ENCODE data around the gene ACSF3.

Gene ACSF3

GRCh38 chr16:89093602-89094251, at the start of gene ACSF3:
Gene ACSF3, plus strand, starts transcription at chr16:89093852. Its CDS starts 6,830 bp downstream, at chr16:89100682.
- peak; percentile 62 for DNase-seq

GRCh38 chr16:89044418-89045180, 49.1 kb upstream of the ACSF3 start:
- DNase-seq = no peak

- DNase-seq = no peak
Measured at GRCh38 chr16:89045181-89045815, 48.4 kb upstream of the ACSF3 start.

GRCh38 chr16:89045881-89046280, 47.8 kb upstream of the ACSF3 start:
- no peak for DNase-seq

GRCh38 chr16:89046491-89046890, 47.2 kb upstream of the ACSF3 start:
- no peak for DNase-seq

GRCh38 chr16:89047331-89048089, 46.1 kb upstream of the ACSF3 start:
- no peak for DNase-seq

- DNase-seq = no peak
Measured at GRCh38 chr16:89048090-89048725, 45.4 kb upstream of the ACSF3 start.

- DNase-seq = no peak
Measured at GRCh38 chr16:89048871-89049422, 44.7 kb upstream of the ACSF3 start.

- no peak for DNase-seq
Measured at GRCh38 chr16:89049484-89050118, 44.1 kb upstream of the ACSF3 start.

- no peak for DNase-seq
Measured at GRCh38 chr16:89050119-89050867, 43.4 kb upstream of the ACSF3 start.

- DNase-seq = no peak
Measured at GRCh38 chr16:89050868-89051311, 42.8 kb upstream of the ACSF3 start.

GRCh38 chr16:89051521-89052166, 42.0 kb upstream of the ACSF3 start:
- DNase-seq = no peak

- no peak for DNase-seq
Measured at GRCh38 chr16:89052191-89052889, 41.3 kb upstream of the ACSF3 start.

GRCh38 chr16:89052890-89053724, 40.5 kb upstream of the ACSF3 start:
- DNase-seq = no peak

GRCh38 chr16:89053725-89054029, 40.0 kb upstream of the ACSF3 start:
- no peak for DNase-seq

- DNase-seq = no peak
Measured at GRCh38 chr16:89054261-89054661, 39.4 kb upstream of the ACSF3 start.

- no peak for DNase-seq
Measured at GRCh38 chr16:89054714-89055113, 38.9 kb upstream of the ACSF3 start.

GRCh38 chr16:89055313-89055712, 38.3 kb upstream of the ACSF3 start:
- no peak for DNase-seq

GRCh38 chr16:89055894-89056555, 37.6 kb upstream of the ACSF3 start:
- DNase-seq = no peak
